ENCODE results near the gene EFCAB9.
A peak's percentile ranks its signal among the peaks of the same experiment; 100 is the strongest.

The EFCAB9 gene

GRCh38 chr5:172185096-172185461, 8.9 kb upstream of the EFCAB9 start:
- H3K4me1 ChIP-seq (ENCODE audit: control insufficient read depth in 1 of 2, insufficient read depth in 1 of 2, low read depth in 1 of 2, low read length in 1 of 2), result peaks cover 63 to 74% of the 10 kb centered on the region in 2 experiments
- H3K36me3 ChIP-seq, result peaks cover 41% of the 10 kb centered on the region
- peak overlapping the region; percentile 99 for H3K27ac ChIP-seq
- TF ChIP-seq CTCF (IDR thresholded peaks at IDR 0.05), result peak; percentile 10
- H3K9me3 ChIP-seq, result no peaks in the 10 kb centered on the region
- peak overlapping the region; percentile 91 to 94 for H3K4me3 ChIP-seq (ENCODE audit: low read depth in 1 of 2, low read length in 1 of 2)
- H3K27me3 ChIP-seq, result no peaks in the 10 kb centered on the region

- H3K36me3 ChIP-seq, result peaks cover 35% of the 10 kb centered on the region
- H3K27ac ChIP-seq, result peak overlapping the region; percentile 99
- no peaks in the 10 kb centered on the region for H3K9me3 ChIP-seq
- peaks cover 52 to 63% of the 10 kb centered on the region in 2 experiments for H3K4me1 ChIP-seq (ENCODE audit: control insufficient read depth in 1 of 2, insufficient read depth in 1 of 2, low read depth in 1 of 2, low read length in 1 of 2)
- H3K27me3 ChIP-seq, result no peaks in the 10 kb centered on the region
- TF ChIP-seq CTCF (IDR thresholded peaks at IDR 0.05), result no peak
- H3K4me3 ChIP-seq (ENCODE audit: low read depth in 1 of 2, low read length in 1 of 2), result peak overlapping the region; percentile 91 to 94
Measured at GRCh38 chr5:172186114-172186695, 7.8 kb upstream of the EFCAB9 start.

GRCh38 chr5:172187118-172188032, 6.6 kb upstream of the EFCAB9 start:
- peak; percentile 16 for TF ChIP-seq CTCF (IDR thresholded peaks at IDR 0.05)
- peak overlapping the region; percentile 91 to 94 for H3K4me3 ChIP-seq (ENCODE audit: low read depth in 1 of 2, low read length in 1 of 2)
- peaks cover 29% of the 10 kb centered on the region for H3K36me3 ChIP-seq
- no peaks in the 10 kb centered on the region for H3K9me3 ChIP-seq
- H3K27me3 ChIP-seq, result no peaks in the 10 kb centered on the region
- peaks cover 45 to 52% of the 10 kb centered on the region in 2 experiments for H3K4me1 ChIP-seq (ENCODE audit: control insufficient read depth in 1 of 2, insufficient read depth in 1 of 2, low read depth in 1 of 2, low read length in 1 of 2)
- H3K27ac ChIP-seq, result peak overlapping the region; percentile 99

GRCh38 chr5:172188033-172188892, 5.7 kb upstream of the EFCAB9 start, which contains the start of gene STK10:
Gene STK10 (minus strand): TSS chr5:172188224. CDS start chr5:172188042, 182 bp downstream.
- peak; percentile 91 for TF ChIP-seq CTCF (IDR thresholded peaks at IDR 0.05)
- Histone ChIP-seq H3K27ac (peak within 1 kb of the TSS; percentile 99), H3K27me3 (no peaks in the 10 kb centered on the region), H3K36me3 (peaks cover 21% of the 10 kb centered on the region), H3K9me3 (no peaks in the 10 kb centered on the region), H3K4me3 (ENCODE audit: low read depth in 1 of 2, low read length in 1 of 2) (peak within 1 kb of the TSS; percentile 91 to 94), H3K4me1 (ENCODE audit: control insufficient read depth in 1 of 2, insufficient read depth in 1 of 2, low read depth in 1 of 2, low read length in 1 of 2) (peaks cover 37 to 43% of the 10 kb centered on the region in 2 experiments)

Data from neutrophil (primary cell).